ENCODE results near the gene SH2D1B.
A peak's percentile ranks its signal among the peaks of the same experiment; 100 is the strongest.

Gene SH2D1B

DNA sequence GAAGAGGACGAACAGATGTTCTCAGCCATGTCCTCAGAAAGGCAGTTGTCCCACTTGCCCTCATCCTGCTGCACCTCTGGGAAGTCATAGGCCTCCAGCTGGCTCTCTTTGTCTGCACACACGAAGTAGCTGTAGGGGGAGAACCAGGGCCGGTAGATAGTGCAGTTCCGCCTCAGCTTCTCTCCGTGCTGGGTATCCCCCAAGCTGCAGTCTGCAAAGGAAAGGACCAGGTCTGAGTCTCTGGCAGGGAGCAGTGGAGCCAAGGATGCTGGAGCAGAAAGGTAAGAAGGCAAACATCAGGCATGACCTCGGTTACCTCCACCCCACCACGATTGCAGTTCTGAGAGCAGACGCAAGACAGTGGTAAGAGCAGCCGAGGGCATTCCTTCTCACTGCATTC lies 37.5 kb downstream of the SH2D1B start:
- peak overlapping the region; percentile 12 for H3K18ac ChIP-seq (ENCODE audit: low read length)

DNA sequence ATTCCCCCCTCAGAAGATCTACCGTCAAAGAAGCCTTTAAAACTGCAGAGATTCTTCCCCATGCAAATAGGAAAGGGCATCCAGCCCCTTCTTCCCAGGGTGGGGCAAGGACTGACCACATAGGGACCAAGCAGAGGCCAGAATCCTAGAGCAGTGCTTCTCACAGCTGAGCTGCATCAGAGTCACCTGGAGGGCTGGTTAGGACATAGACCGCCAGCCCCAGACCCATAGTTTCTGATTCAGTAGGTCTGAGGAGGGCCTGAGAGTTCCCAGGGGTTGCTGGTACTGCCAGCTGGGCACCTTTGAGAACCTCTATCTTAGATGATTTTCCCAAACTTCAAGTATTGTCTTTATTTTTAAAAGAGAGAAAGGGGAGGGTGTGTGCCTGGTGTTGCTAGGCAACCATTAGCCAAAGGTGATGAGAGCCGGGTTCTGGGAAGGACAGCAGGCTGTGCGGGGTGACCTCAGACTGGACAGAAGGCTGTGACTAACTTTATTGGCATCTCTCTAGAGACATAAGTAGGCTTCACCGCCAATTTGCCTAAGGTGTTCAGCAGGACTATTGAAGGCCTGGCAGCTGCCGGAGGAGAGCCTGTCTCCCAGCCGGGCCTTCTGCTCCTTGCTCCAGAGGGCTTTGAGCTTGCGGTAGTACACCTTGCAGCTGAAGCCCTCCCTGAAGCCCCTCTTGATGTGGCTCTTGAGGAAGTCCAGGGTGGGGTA lies 38.2 kb downstream of the SH2D1B start:
- H3K79me1 ChIP-seq (ENCODE audit: low read length), result peaks cover 2% of the 10 kb centered on the region
- no peak overlapping the region for H3K9ac ChIP-seq (ENCODE audit: low read length)
- H3K4me2 ChIP-seq (ENCODE audit: low read length), result peak overlapping the region; percentile 5
- no peak overlapping the region for H2BK5ac ChIP-seq (ENCODE audit: low read depth, low read length, poor library complexity)
- H3K79me2 ChIP-seq (ENCODE audit: control insufficient read depth, insufficient read depth, low read length, poor library complexity), result no peaks in the 10 kb centered on the region
- H2AFZ ChIP-seq (ENCODE audit: insufficient read depth, low read length, poor library complexity), result no peak overlapping the region
- H2AK5ac ChIP-seq (ENCODE audit: low read length), result no peak overlapping the region
- peak; percentile 91 to 94 for DNase-seq
- no peak overlapping the region for H3K27ac ChIP-seq (ENCODE audit: low read depth, low read length)
- no peaks in the 10 kb centered on the region for H3K27me3 ChIP-seq (ENCODE audit: insufficient read depth, low read length)
- no peak overlapping the region for H2BK120ac ChIP-seq (ENCODE audit: insufficient read depth, low read length, poor library complexity)
- no peak overlapping the region for H3K18ac ChIP-seq (ENCODE audit: low read length)
- peaks cover 2 to 5% of the 10 kb centered on the region in 2 experiments for H3K36me3 ChIP-seq (ENCODE audit: control insufficient read depth in 1 of 2, insufficient read depth in 2 of 2, low read length in 2 of 2)
- H3K4me3 ChIP-seq (ENCODE audit: low read depth, low read length), result no peak overlapping the region
- peaks cover 13 to 14% of the 10 kb centered on the region in 2 experiments for H3K4me1 ChIP-seq (ENCODE audit: control insufficient read depth in 1 of 2, insufficient read depth in 2 of 2, low read length in 2 of 2)
- no peak overlapping the region for H4K12ac ChIP-seq (ENCODE audit: low read depth, low read length)
- H3K9me3 ChIP-seq (ENCODE audit: insufficient read depth, low read depth, low read length), result no peaks in the 10 kb centered on the region
- H3K14ac ChIP-seq (ENCODE audit: low read length), result peak overlapping the region; percentile 17
- no peak overlapping the region for H3K23ac ChIP-seq (ENCODE audit: low read length)
- H2BK12ac ChIP-seq (ENCODE audit: low read length), result peak overlapping the region; percentile 47
- peak overlapping the region; percentile 9 for H4K8ac ChIP-seq (ENCODE audit: low read depth, low read length)
- no peak overlapping the region for H3K4ac ChIP-seq (ENCODE audit: low read depth, low read length)
- H4K91ac ChIP-seq (ENCODE audit: low read depth, low read length), result no peak overlapping the region
- no CpG with 5 or more reads among the region's 8 CpGs for WGBS (ENCODE audit: extremely low coverage, insufficient coverage, insufficient read length)

More for the DNA sequence above, 37.5 kb downstream of the SH2D1B start:
- Histone ChIP-seq H3K27me3 (ENCODE audit: insufficient read depth, low read length) (no peaks in the 10 kb centered on the region), H3K23ac (ENCODE audit: low read length) (no peak overlapping the region), H3K79me2 (ENCODE audit: control insufficient read depth, insufficient read depth, low read length, poor library complexity) (no peaks in the 10 kb centered on the region), H3K27ac (ENCODE audit: low read depth, low read length) (no peak overlapping the region), H3K4me2 (ENCODE audit: low read length) (no peak overlapping the region), H3K14ac (ENCODE audit: low read length) (peak overlapping the region; percentile 16), H4K8ac (ENCODE audit: low read depth, low read length) (no peak overlapping the region), H3K36me3 (ENCODE audit: control insufficient read depth in 1 of 2, insufficient read depth in 2 of 2, low read length in 2 of 2) (peaks cover 2 to 5% of the 10 kb centered on the region in 2 experiments), H3K4me3 (ENCODE audit: low read depth, low read length) (no peak overlapping the region), H3K4ac (ENCODE audit: low read depth, low read length) (no peak overlapping the region), H2BK12ac (ENCODE audit: low read length) (peak overlapping the region; percentile 47), H4K12ac (ENCODE audit: low read depth, low read length) (no peak overlapping the region), H2BK5ac (ENCODE audit: low read depth, low read length, poor library complexity) (no peak overlapping the region), H3K9ac (ENCODE audit: low read length) (no peak overlapping the region), H4K91ac (ENCODE audit: low read depth, low read length) (no peak overlapping the region), H2AFZ (ENCODE audit: insufficient read depth, low read length, poor library complexity) (no peak overlapping the region), H3K9me3 (ENCODE audit: insufficient read depth, low read depth, low read length) (no peaks in the 10 kb centered on the region), H2BK120ac (ENCODE audit: insufficient read depth, low read length, poor library complexity) (no peak overlapping the region), H2AK5ac (ENCODE audit: low read length) (peak overlapping the region; percentile 20), H3K79me1 (ENCODE audit: low read length) (peaks cover 2% of the 10 kb centered on the region), H3K4me1 (ENCODE audit: control insufficient read depth in 1 of 2, insufficient read depth in 2 of 2, low read length in 2 of 2) (peaks cover 13 to 14% of the 10 kb centered on the region in 2 experiments)
- WGBS (ENCODE audit: extremely low coverage, insufficient coverage, insufficient read length), result no CpG with 5 or more reads among the region's 9 CpGs
- no peak for DNase-seq

GRCh38 chr1:162373072-162373427 lies 38.9 kb downstream of the SH2D1B start:
- no peak overlapping the region for H2BK120ac ChIP-seq (ENCODE audit: insufficient read depth, low read length, poor library complexity)
- H3K18ac ChIP-seq (ENCODE audit: low read length), result no peak overlapping the region
- no peak overlapping the region for H2AFZ ChIP-seq (ENCODE audit: insufficient read depth, low read length, poor library complexity)
- H3K23ac ChIP-seq (ENCODE audit: low read length), result no peak overlapping the region
- H3K27me3 ChIP-seq (ENCODE audit: insufficient read depth, low read length), result no peaks in the 10 kb centered on the region
- H3K79me2 ChIP-seq (ENCODE audit: control insufficient read depth, insufficient read depth, low read length, poor library complexity), result no peaks in the 10 kb centered on the region
- no peak overlapping the region for H2AK5ac ChIP-seq (ENCODE audit: low read length)
- no peak overlapping the region for H3K4me3 ChIP-seq (ENCODE audit: low read depth, low read length)
- no CpG with 5 or more reads among the region's 1 CpG for WGBS (ENCODE audit: extremely low coverage, insufficient coverage, insufficient read length)
- no peak overlapping the region for H4K12ac ChIP-seq (ENCODE audit: low read depth, low read length)
- peaks cover 4% of the 10 kb centered on the region for H3K79me1 ChIP-seq (ENCODE audit: low read length)
- no peak overlapping the region for H3K27ac ChIP-seq (ENCODE audit: low read depth, low read length)
- H2BK12ac ChIP-seq (ENCODE audit: low read length), result no peak overlapping the region
- H3K14ac ChIP-seq (ENCODE audit: low read length), result no peak overlapping the region
- H3K36me3 ChIP-seq (ENCODE audit: control insufficient read depth in 1 of 2, insufficient read depth in 2 of 2, low read length in 2 of 2), result peaks cover 2 to 5% of the 10 kb centered on the region in 2 experiments
- no peak overlapping the region for H3K9ac ChIP-seq (ENCODE audit: low read length)
- H4K91ac ChIP-seq (ENCODE audit: low read depth, low read length), result no peak overlapping the region
- DNase-seq, result no peak
- no peaks in the 10 kb centered on the region for H3K9me3 ChIP-seq (ENCODE audit: insufficient read depth, low read depth, low read length)
- no peak overlapping the region for H4K8ac ChIP-seq (ENCODE audit: low read depth, low read length)
- peaks cover 16 to 17% of the 10 kb centered on the region in 2 experiments for H3K4me1 ChIP-seq (ENCODE audit: control insufficient read depth in 1 of 2, insufficient read depth in 2 of 2, low read length in 2 of 2)
- no peak overlapping the region for H3K4ac ChIP-seq (ENCODE audit: low read depth, low read length)
- H3K4me2 ChIP-seq (ENCODE audit: low read length), result no peak overlapping the region
- no peak overlapping the region for H2BK5ac ChIP-seq (ENCODE audit: low read depth, low read length, poor library complexity)

DNA sequence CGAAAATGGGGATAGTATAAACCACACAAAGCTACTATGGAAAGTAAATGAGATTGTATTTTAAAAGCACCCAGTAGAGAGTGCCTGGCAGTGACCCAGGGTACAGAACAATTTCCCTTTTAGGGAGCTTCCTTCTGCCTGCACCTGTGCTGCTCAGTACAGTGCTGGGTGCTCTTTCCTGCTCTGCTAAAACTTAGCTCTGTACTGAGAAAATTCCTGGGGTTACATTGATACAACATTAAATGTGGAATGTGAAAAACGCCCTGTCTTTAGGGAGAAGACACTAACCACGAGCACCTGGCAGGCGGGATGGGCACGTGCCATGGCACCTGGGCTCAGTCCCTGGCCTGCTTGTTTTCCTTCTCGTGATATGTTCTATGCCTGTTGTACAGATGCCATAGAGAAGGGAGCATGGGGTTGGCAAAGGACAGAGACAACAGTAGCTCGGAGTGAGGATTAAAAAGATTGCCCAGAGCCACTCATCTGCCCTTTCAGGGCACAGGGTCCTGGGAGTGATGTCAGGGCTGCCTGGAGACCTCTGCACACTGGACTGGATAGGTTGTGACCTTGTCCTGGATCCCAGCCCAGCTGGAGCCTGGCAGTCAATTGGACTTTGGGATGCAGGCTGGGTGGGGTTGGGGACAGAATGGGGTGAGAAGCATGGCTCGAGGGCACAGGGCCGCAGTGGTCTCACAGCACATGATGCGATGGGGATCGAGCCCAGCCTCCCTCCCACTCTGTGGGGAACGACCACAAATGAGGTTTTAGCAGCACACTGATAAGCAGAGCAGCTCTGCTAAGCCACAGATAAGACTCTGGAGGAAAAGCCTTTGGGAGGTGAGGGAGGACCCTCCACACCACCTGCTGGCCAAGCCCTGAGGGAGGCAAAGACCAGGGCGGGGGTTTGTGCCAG lies 39.5 kb downstream of the SH2D1B start:
- peaks cover 4% of the 10 kb centered on the region for H3K79me1 ChIP-seq (ENCODE audit: low read length)
- no peak overlapping the region for H4K8ac ChIP-seq (ENCODE audit: low read depth, low read length)
- no peak overlapping the region for H2AK5ac ChIP-seq (ENCODE audit: low read length)
- H3K18ac ChIP-seq (ENCODE audit: low read length), result no peak overlapping the region
- no peak overlapping the region for H3K4ac ChIP-seq (ENCODE audit: low read depth, low read length)
- H2BK120ac ChIP-seq (ENCODE audit: insufficient read depth, low read length, poor library complexity), result no peak overlapping the region
- H3K79me2 ChIP-seq (ENCODE audit: control insufficient read depth, insufficient read depth, low read length, poor library complexity), result no peaks in the 10 kb centered on the region
- no peaks in the 10 kb centered on the region for H3K9me3 ChIP-seq (ENCODE audit: insufficient read depth, low read depth, low read length)
- H3K4me1 ChIP-seq (ENCODE audit: control insufficient read depth in 1 of 2, insufficient read depth in 2 of 2, low read length in 2 of 2), result peaks cover 19 to 22% of the 10 kb centered on the region in 2 experiments
- H3K9ac ChIP-seq (ENCODE audit: low read length), result no peak overlapping the region
- no peak overlapping the region for H3K23ac ChIP-seq (ENCODE audit: low read length)
- H3K4me2 ChIP-seq (ENCODE audit: low read length), result no peak overlapping the region
- no peak overlapping the region for H2BK5ac ChIP-seq (ENCODE audit: low read depth, low read length, poor library complexity)
- H3K27me3 ChIP-seq (ENCODE audit: insufficient read depth, low read length), result no peaks in the 10 kb centered on the region
- no peak overlapping the region for H4K91ac ChIP-seq (ENCODE audit: low read depth, low read length)
- DNase-seq, result no peak
- H3K14ac ChIP-seq (ENCODE audit: low read length), result no peak overlapping the region
- no peak overlapping the region for H2AFZ ChIP-seq (ENCODE audit: insufficient read depth, low read length, poor library complexity)
- H4K12ac ChIP-seq (ENCODE audit: low read depth, low read length), result no peak overlapping the region
- no peak overlapping the region for H3K27ac ChIP-seq (ENCODE audit: low read depth, low read length)
- no CpG with 5 or more reads among the region's 13 CpGs for whole genome bisulfite sequencing (ENCODE audit: extremely low coverage, insufficient coverage, insufficient read length)
- H3K4me3 ChIP-seq (ENCODE audit: low read depth, low read length), result peak overlapping the region; percentile 20
- peaks cover 2 to 5% of the 10 kb centered on the region in 2 experiments for H3K36me3 ChIP-seq (ENCODE audit: control insufficient read depth in 1 of 2, insufficient read depth in 2 of 2, low read length in 2 of 2)
- no peak overlapping the region for H2BK12ac ChIP-seq (ENCODE audit: low read length)
